HepG2 (cell line): ENCODE results near the gene ACE. TPM values are rescaled to one million over a fixed set of nuclear protein-coding genes. Genes with fewer than 3 reads are reported as not detected.

Experiments
- GLMP ChIP-seq: sonication (generic); formaldehyde crosslinking; IDR thresholded peaks from 2 replicates; pipeline ENCODE4 v1.9.0; 2021; ENCODE audit warnings: missing genetic modification reagents, mild to moderate bottlenecking, borderline replicate concordance
- NFAT5 ChIP-seq: sonication (generic); formaldehyde crosslinking; IDR thresholded peaks from 2 replicates; pipeline ENCODE4 v1.4.0; 2020; ENCODE audit warnings: missing genetic modification reagents
- NFE2L2 ChIP-seq: fragments of 150-350 bp; IDR thresholded peaks from 2 replicates; pipeline ENCODE4 v1.6.1; 2014; ENCODE audit warnings: low read length
- ZBTB33 ChIP-seq: sonication (generic); formaldehyde crosslinking; IDR thresholded peaks from 2 replicates; pipeline ENCODE4 v1.4.0; 2020; ENCODE audit warnings: missing genetic modification reagents
- ZBTB42 ChIP-seq: sonication (generic); formaldehyde crosslinking; IDR thresholded peaks from 2 replicates; pipeline ENCODE4 v1.5.0; 2020; ENCODE audit warnings: mild to moderate bottlenecking, missing genetic modification reagents
- ZNF225 ChIP-seq: sonication (generic); formaldehyde crosslinking; IDR thresholded peaks from 2 replicates; pipeline ENCODE4 v1.4.0; 2020; ENCODE audit warnings: mild to moderate bottlenecking, missing genetic modification reagents
- ZNF280B ChIP-seq: sonication (generic); formaldehyde crosslinking; IDR thresholded peaks from 2 replicates; pipeline ENCODE4 v1.5.0; 2020; ENCODE audit warnings: missing genetic modification reagents, mild to moderate bottlenecking, borderline replicate concordance
- ZNF407 ChIP-seq: sonication (generic); formaldehyde crosslinking; IDR thresholded peaks from one replicate; pipeline ENCODE4 v1.5.1; 2020; ENCODE audit warnings: mild to moderate bottlenecking, missing genetic modification reagents; ENCODE audit errors: not compliant biosample characterization
- polyA plus RNA-seq, 8 experiments: library from polyadenylated mRNA; depleted of rRNA in 3 of 8; stranded (reverse) in 7 of 8; unstranded in 1 of 8; fragments of >200 nt; fragmentation: Illumina TruSeq in 4 of 8; extraction: Trizol in 4 of 8; gene quantifications; 2 replicates each; pipeline versions ENCODE4 v1.2.1 to v1.2.3, GENCODE V29; 2011 to 2016; ENCODE audit warnings: low read depth in 4 of 8, missing spikeins in 1 of 8, mixed read lengths in 1 of 8; ENCODE audit not compliant: insufficient read depth in 1 of 8
- total RNA-seq, 5 experiments: library from RNA; depleted of rRNA; stranded (reverse); fragments of >200 nt; fragmentation: Illumina TruSeq; extraction: Trizol; gene quantifications; 2 replicates each; pipeline ENCODE4 v1.2.3, GENCODE V29; 2016; ENCODE audit warnings: low read depth in 1 of 5

ACE gene
- total and polyA plus RNA-seq, 2 of the 13 experiments (the other 11 are each of a cell fraction or from before 2014, with no cell fraction given), result 0.08 to 0.13 TPM

- no peak for TF ChIP-seq ZNF407 (CRISPR knock-in tag)
- peak; percentile 49; the same call in 1 of the 2 replicates for TF ChIP-seq ZBTB33 (CRISPR knock-in tag)
- TF ChIP-seq NFE2L2, result no peak
- no peak for TF ChIP-seq ZNF225 (CRISPR knock-in tag)
- no peak for TF ChIP-seq ZBTB42 (CRISPR knock-in tag)
- no peak for TF ChIP-seq GLMP (CRISPR knock-in tag)
- TF ChIP-seq ZNF280B (CRISPR knock-in tag), result no peak
- no peak for TF ChIP-seq NFAT5
Measured at GRCh38 chr17:63446753-63447470, 29.9 kb upstream of the ACE start (continued).
